ENCODE results near the gene CDKN1C.

The CDKN1C gene

GRCh38 chr11:2916892-2917645, 31.5 kb upstream of the CDKN1C start:
- Histone ChIP-seq H2BK120ac (ENCODE audit: insufficient read depth, low read length, poor library complexity) (no peak overlapping the region), H3K23ac (ENCODE audit: low read length) (no peak overlapping the region), H3K36me3 (ENCODE audit: control insufficient read depth in 1 of 2, insufficient read depth in 2 of 2, low read length in 2 of 2) (no peaks in the 10 kb centered on the region), H3K4me2 (ENCODE audit: low read length) (no peak overlapping the region), H3K9ac (ENCODE audit: low read length) (no peak overlapping the region), H3K79me1 (ENCODE audit: low read length) (peaks cover 3% of the 10 kb centered on the region), H4K91ac (ENCODE audit: low read depth, low read length) (no peak overlapping the region), H3K27me3 (ENCODE audit: insufficient read depth, low read length) (no peaks in the 10 kb centered on the region), H3K4ac (ENCODE audit: low read depth, low read length) (no peak overlapping the region), H2AFZ (ENCODE audit: insufficient read depth, low read length, poor library complexity) (no peak overlapping the region), H3K4me1 (ENCODE audit: control insufficient read depth in 1 of 2, insufficient read depth in 2 of 2, low read length in 2 of 2) (peaks cover 12 to 15% of the 10 kb centered on the region in 2 experiments), H3K14ac (ENCODE audit: low read length) (no peak overlapping the region), H2AK5ac (ENCODE audit: low read length) (no peak overlapping the region), H3K9me3 (ENCODE audit: insufficient read depth, low read depth, low read length) (peaks cover 1% of the 10 kb centered on the region), H3K4me3 (ENCODE audit: low read depth, low read length) (no peak overlapping the region), H3K79me2 (ENCODE audit: control insufficient read depth, insufficient read depth, low read length, poor library complexity) (no peaks in the 10 kb centered on the region), H2BK12ac (ENCODE audit: low read length) (no peak overlapping the region), H4K12ac (ENCODE audit: low read depth, low read length) (no peak overlapping the region), H3K18ac (ENCODE audit: low read length) (no peak overlapping the region), H2BK5ac (ENCODE audit: low read depth, low read length, poor library complexity) (no peak overlapping the region), H3K27ac (ENCODE audit: low read depth, low read length) (no peak overlapping the region), H4K8ac (ENCODE audit: low read depth, low read length) (no peak overlapping the region)
- no peak for DNase-seq
- no CpG with 5 or more reads among the region's 16 CpGs for WGBS (ENCODE audit: extremely low coverage, insufficient coverage, insufficient read length)

GRCh38 chr11:2916114-2916891, 30.7 kb upstream of the CDKN1C start:
- no peak overlapping the region for H3K4me2 ChIP-seq (ENCODE audit: low read length)

GRCh38 chr11:2915473-2915872, 29.9 kb upstream of the CDKN1C start:
- Histone ChIP-seq H3K36me3 (ENCODE audit: control insufficient read depth in 1 of 2, insufficient read depth in 2 of 2, low read length in 2 of 2) (no peaks in the 10 kb centered on the region), H3K79me1 (ENCODE audit: low read length) (peaks cover 3% of the 10 kb centered on the region), H2BK5ac (ENCODE audit: low read depth, low read length, poor library complexity) (no peak overlapping the region), H3K79me2 (ENCODE audit: control insufficient read depth, insufficient read depth, low read length, poor library complexity) (no peaks in the 10 kb centered on the region), H3K9me3 (ENCODE audit: insufficient read depth, low read depth, low read length) (peaks cover 1% of the 10 kb centered on the region), H2AK5ac (ENCODE audit: low read length) (no peak overlapping the region), H3K23ac (ENCODE audit: low read length) (no peak overlapping the region), H2BK12ac (ENCODE audit: low read length) (no peak overlapping the region), H4K12ac (ENCODE audit: low read depth, low read length) (no peak overlapping the region), H2BK120ac (ENCODE audit: insufficient read depth, low read length, poor library complexity) (no peak overlapping the region), H3K27ac (ENCODE audit: low read depth, low read length) (no peak overlapping the region), H4K8ac (ENCODE audit: low read depth, low read length) (no peak overlapping the region), H3K4me3 (ENCODE audit: low read depth, low read length) (no peak overlapping the region), H3K4me2 (ENCODE audit: low read length) (no peak overlapping the region), H3K4ac (ENCODE audit: low read depth, low read length) (no peak overlapping the region), H3K4me1 (ENCODE audit: control insufficient read depth in 1 of 2, insufficient read depth in 2 of 2, low read length in 2 of 2) (peaks cover 14 to 18% of the 10 kb centered on the region in 2 experiments), H3K9ac (ENCODE audit: low read length) (no peak overlapping the region), H3K14ac (ENCODE audit: low read length) (no peak overlapping the region), H3K18ac (ENCODE audit: low read length) (no peak overlapping the region), H3K27me3 (ENCODE audit: insufficient read depth, low read length) (no peaks in the 10 kb centered on the region), H4K91ac (ENCODE audit: low read depth, low read length) (no peak overlapping the region), H2AFZ (ENCODE audit: insufficient read depth, low read length, poor library complexity) (no peak overlapping the region)
- DNase-seq: no peak
- WGBS (ENCODE audit: extremely low coverage, insufficient coverage, insufficient read length): no CpG with 5 or more reads among the region's 11 CpGs

More at GRCh38 chr11:2916114-2916891, 30.7 kb upstream of the CDKN1C start:
- no peaks in the 10 kb centered on the region for H3K79me2 ChIP-seq (ENCODE audit: control insufficient read depth, insufficient read depth, low read length, poor library complexity)
- no peak overlapping the region for H2BK12ac ChIP-seq (ENCODE audit: low read length)
- H2BK120ac ChIP-seq (ENCODE audit: insufficient read depth, low read length, poor library complexity): no peak overlapping the region
- no peak overlapping the region for H4K91ac ChIP-seq (ENCODE audit: low read depth, low read length)
- H3K18ac ChIP-seq (ENCODE audit: low read length): no peak overlapping the region
- H3K36me3 ChIP-seq (ENCODE audit: control insufficient read depth in 1 of 2, insufficient read depth in 2 of 2, low read length in 2 of 2): no peaks in the 10 kb centered on the region
- no peak overlapping the region for H3K9ac ChIP-seq (ENCODE audit: low read length)
- no peak overlapping the region for H4K8ac ChIP-seq (ENCODE audit: low read depth, low read length)
- H4K12ac ChIP-seq (ENCODE audit: low read depth, low read length): no peak overlapping the region
- H2AK5ac ChIP-seq (ENCODE audit: low read length): no peak overlapping the region
- peaks cover 14 to 18% of the 10 kb centered on the region in 2 experiments for H3K4me1 ChIP-seq (ENCODE audit: control insufficient read depth in 1 of 2, insufficient read depth in 2 of 2, low read length in 2 of 2)
- no peak overlapping the region for H2BK5ac ChIP-seq (ENCODE audit: low read depth, low read length, poor library complexity)
- no peak for DNase-seq
- no peak overlapping the region for H3K23ac ChIP-seq (ENCODE audit: low read length)
- H3K27ac ChIP-seq (ENCODE audit: low read depth, low read length): no peak overlapping the region
- H3K4me3 ChIP-seq (ENCODE audit: low read depth, low read length): no peak overlapping the region
- H3K4ac ChIP-seq (ENCODE audit: low read depth, low read length): no peak overlapping the region
- H3K14ac ChIP-seq (ENCODE audit: low read length): no peak overlapping the region
- WGBS (ENCODE audit: extremely low coverage, insufficient coverage, insufficient read length): no CpG with 5 or more reads among the region's 20 CpGs
- no peak overlapping the region for H2AFZ ChIP-seq (ENCODE audit: insufficient read depth, low read length, poor library complexity)
- no peaks in the 10 kb centered on the region for H3K27me3 ChIP-seq (ENCODE audit: insufficient read depth, low read length)
- H3K79me1 ChIP-seq (ENCODE audit: low read length): peaks cover 3% of the 10 kb centered on the region
- H3K9me3 ChIP-seq (ENCODE audit: insufficient read depth, low read depth, low read length): peaks cover 1% of the 10 kb centered on the region

GRCh38 chr11:2914455-2915195, 29.1 kb upstream of the CDKN1C start:
- Histone ChIP-seq H2BK12ac (ENCODE audit: low read length) (no peak overlapping the region), H3K18ac (ENCODE audit: low read length) (no peak overlapping the region), H2BK5ac (ENCODE audit: low read depth, low read length, poor library complexity) (no peak overlapping the region), H3K79me1 (ENCODE audit: low read length) (peaks cover 3% of the 10 kb centered on the region), H3K27me3 (ENCODE audit: insufficient read depth, low read length) (no peaks in the 10 kb centered on the region), H3K4me1 (ENCODE audit: control insufficient read depth in 1 of 2, insufficient read depth in 2 of 2, low read length in 2 of 2) (peaks cover 14 to 18% of the 10 kb centered on the region in 2 experiments), H2BK120ac (ENCODE audit: insufficient read depth, low read length, poor library complexity) (no peak overlapping the region), H4K91ac (ENCODE audit: low read depth, low read length) (no peak overlapping the region), H3K9me3 (ENCODE audit: insufficient read depth, low read depth, low read length) (peaks cover 1% of the 10 kb centered on the region), H3K14ac (ENCODE audit: low read length) (no peak overlapping the region), H2AK5ac (ENCODE audit: low read length) (no peak overlapping the region), H3K27ac (ENCODE audit: low read depth, low read length) (no peak overlapping the region), H3K23ac (ENCODE audit: low read length) (no peak overlapping the region), H3K4me3 (ENCODE audit: low read depth, low read length) (no peak overlapping the region), H4K12ac (ENCODE audit: low read depth, low read length) (no peak overlapping the region), H4K8ac (ENCODE audit: low read depth, low read length) (no peak overlapping the region), H3K36me3 (ENCODE audit: control insufficient read depth in 1 of 2, insufficient read depth in 2 of 2, low read length in 2 of 2) (no peaks in the 10 kb centered on the region), H3K4me2 (ENCODE audit: low read length) (no peak overlapping the region), H2AFZ (ENCODE audit: insufficient read depth, low read length, poor library complexity) (no peak overlapping the region), H3K79me2 (ENCODE audit: control insufficient read depth, insufficient read depth, low read length, poor library complexity) (no peaks in the 10 kb centered on the region), H3K4ac (ENCODE audit: low read depth, low read length) (no peak overlapping the region), H3K9ac (ENCODE audit: low read length) (no peak overlapping the region)
- no CpG with 5 or more reads among the region's 18 CpGs for WGBS (ENCODE audit: extremely low coverage, insufficient coverage, insufficient read length)
- DNase-seq: no peak
